ENCODE measurements around the gene PAPLN.

GRCh38 chr14:73286598-73286997, 49.3 kb downstream of the PAPLN start:
- TF ChIP-seq MAX (IDR thresholded peaks at IDR 0.05; ENCODE audit: low read depth, low read length) (no peak), POLR2A (IDR thresholded peaks at IDR 0.05; ENCODE audit: extremely low read depth, insufficient read length) (no peak)

Data from NB4 (cell line).